GM21619 (cell line): Measurements from ENCODE around the gene PRTFDC1.
"Not testable (repeated sequence)": the region's sequence is repeated elsewhere in the genome, so short reads cannot be mapped to it uniquely, and the experiment has no call there.

Experiments
- ATAC-seq: cut with Tn5 transposase; IDR thresholded peaks from one replicate; pipeline ENCODE4 v1.9.1; 2021; ENCODE audit not compliant: unreplicated experiment

PRTFDC1 gene

GRCh38 chr10:24966962-24967481 is 14.6 kb upstream of the PRTFDC1 start:
- ATAC-seq = no peak

GRCh38 chr10:24965051-24965450 is 12.6 kb upstream of the PRTFDC1 start:
- ATAC-seq = no peak

GRCh38 chr10:24963521-24964041 is 11.2 kb upstream of the PRTFDC1 start:
- no peak for ATAC-seq

- no peak for ATAC-seq
Measured at GRCh38 chr10:24962995-24963394, 10.6 kb upstream of the PRTFDC1 start.

- ATAC-seq = no peak
Measured at GRCh38 chr10:24961582-24961981, 9.2 kb upstream of the PRTFDC1 start.

GRCh38 chr10:24959382-24959730 is 7.0 kb upstream of the PRTFDC1 start:
- no peak for ATAC-seq

- no peak for ATAC-seq
Measured at GRCh38 chr10:24958721-24959381, 6.4 kb upstream of the PRTFDC1 start.

GRCh38 chr10:24958091-24958720 is 5.8 kb upstream of the PRTFDC1 start:
- no peak for ATAC-seq

- not testable (repeated sequence) for ATAC-seq
Measured at GRCh38 chr10:24957624-24958051, 5.2 kb upstream of the PRTFDC1 start.

GRCh38 chr10:24953675-24954074 is 1.3 kb upstream of the PRTFDC1 start:
- ATAC-seq = no peak

- peak; percentile 78 for ATAC-seq
Measured at GRCh38 chr10:24952707-24953645, 570 bp upstream of the PRTFDC1 start.

GRCh38 chr10:24951201-24952142 is 934 bp downstream of the PRTFDC1 start:
- no peak for ATAC-seq

GRCh38 chr10:24950439-24950838 is 2.0 kb downstream of the PRTFDC1 start:
- ATAC-seq = no peak

GRCh38 chr10:24949616-24950015 is 2.8 kb downstream of the PRTFDC1 start:
- ATAC-seq = no peak

GRCh38 chr10:24947304-24948097 is 4.9 kb downstream of the PRTFDC1 start:
- peak; percentile 79 for ATAC-seq

- ATAC-seq = no peak
Measured at GRCh38 chr10:24944512-24945255, 7.7 kb downstream of the PRTFDC1 start.

- ATAC-seq = no peak
Measured at GRCh38 chr10:24938525-24938924, 13.9 kb downstream of the PRTFDC1 start.

GRCh38 chr10:24938076-24938475 is 14.3 kb downstream of the PRTFDC1 start:
- ATAC-seq = no peak
